Measurements from ENCODE around the gene MAN2A2.
"Not testable (repeated sequence)": the region's sequence is repeated elsewhere in the genome, so short reads cannot be mapped to it uniquely, and the experiment has no call there.

The MAN2A2 gene

GRCh38 chr15:90871716-90872485 is 31.2 kb upstream of the MAN2A2 start:
- peak in 1 of 2 experiments; percentile 15 for DNase-seq

- no peak for DNase-seq
Observed at GRCh38 chr15:90872486-90873184, 30.5 kb upstream of the MAN2A2 start.

DNA sequence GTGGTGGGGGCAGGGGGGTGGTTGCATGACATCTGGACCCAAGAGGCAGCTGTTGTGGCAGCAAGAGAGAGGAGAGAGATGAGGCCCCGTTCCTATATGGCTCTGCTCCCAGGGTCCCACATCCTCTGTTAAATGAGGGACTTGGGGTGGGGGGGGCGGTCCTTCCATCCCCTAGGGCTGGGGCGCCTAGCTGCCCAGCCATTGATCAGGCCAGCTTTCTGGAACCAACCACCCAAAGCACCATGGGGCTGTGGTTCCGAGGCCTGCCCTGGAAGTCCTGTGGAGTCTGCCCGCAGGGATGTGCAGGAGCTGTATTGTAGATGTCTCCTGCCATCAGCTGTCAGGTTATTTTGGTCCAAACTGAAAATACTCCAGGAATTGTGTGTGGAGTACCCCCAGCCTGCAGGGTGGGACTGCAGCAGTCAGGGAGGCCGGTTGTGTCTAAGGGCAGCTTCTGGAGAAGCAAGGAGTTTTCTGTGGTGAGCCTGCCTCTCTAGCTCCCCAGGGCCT is 29.6 kb upstream of the MAN2A2 start:
- DNase-seq: no peak

- DNase-seq: no peak
Observed at GRCh38 chr15:90873998-90874605, 29.0 kb upstream of the MAN2A2 start.

- DNase-seq: not testable (repeated sequence)
Observed at GRCh38 chr15:90874986-90875385, 28.1 kb upstream of the MAN2A2 start.

GRCh38 chr15:90875549-90875981 is 27.5 kb upstream of the MAN2A2 start:
- no peak for DNase-seq

DNA sequence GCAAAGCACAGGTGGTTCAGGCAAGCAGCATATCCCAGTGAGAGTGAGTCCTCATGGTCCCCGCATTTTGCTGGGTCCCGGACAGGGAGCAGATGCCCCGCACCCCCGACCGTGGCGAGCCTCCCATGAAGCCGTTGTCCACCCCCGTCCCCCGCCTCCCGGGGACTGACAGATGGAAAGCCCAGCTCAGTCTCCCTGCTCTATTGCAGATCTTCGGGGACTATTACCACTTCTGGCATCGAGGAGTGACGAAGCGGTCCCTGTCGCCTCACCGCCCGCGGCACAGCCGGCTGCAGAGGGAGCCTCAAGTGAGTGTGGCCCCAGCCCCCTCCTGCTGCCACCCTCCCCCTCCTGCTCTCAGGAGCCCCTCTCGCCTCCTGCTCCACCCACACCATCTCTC is 27.1 kb upstream of the MAN2A2 start:
- DNase-seq: no peak

DNA sequence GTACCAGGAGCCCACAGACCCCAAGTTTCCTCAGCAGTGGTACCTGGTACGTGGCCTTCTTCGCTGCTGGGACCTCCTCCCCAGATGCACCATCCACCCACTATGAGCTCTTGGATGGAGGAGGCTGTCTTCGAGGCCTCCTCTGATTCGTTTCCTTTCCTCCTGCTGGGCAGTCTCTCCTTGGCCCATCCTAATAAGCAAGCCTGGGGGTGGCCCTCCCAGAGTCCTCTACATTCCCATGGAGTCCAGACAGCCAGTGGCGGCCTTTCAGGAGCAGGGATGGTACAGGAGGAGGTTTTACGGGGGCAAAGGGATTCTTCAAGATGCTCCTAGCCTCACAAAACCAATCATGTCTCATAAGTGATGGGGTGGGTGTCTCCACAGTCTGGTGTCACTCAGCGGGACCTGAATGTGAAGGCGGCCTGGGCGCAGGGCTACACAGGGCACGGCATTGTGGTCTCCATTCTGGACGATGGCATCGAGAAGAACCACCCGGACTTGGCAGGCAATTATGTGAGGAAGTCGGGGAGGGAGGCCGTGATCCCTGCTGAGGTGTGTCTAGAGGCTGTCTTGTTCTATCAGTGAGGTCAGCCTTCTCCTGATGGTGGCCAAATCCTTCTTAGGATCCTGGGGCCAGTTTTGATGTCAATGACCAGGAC is 26.5 kb upstream of the MAN2A2 start:
- DNase-seq: no peak

- no peak for DNase-seq
Observed at GRCh38 chr15:90877315-90877714, 25.8 kb upstream of the MAN2A2 start.

DNA sequence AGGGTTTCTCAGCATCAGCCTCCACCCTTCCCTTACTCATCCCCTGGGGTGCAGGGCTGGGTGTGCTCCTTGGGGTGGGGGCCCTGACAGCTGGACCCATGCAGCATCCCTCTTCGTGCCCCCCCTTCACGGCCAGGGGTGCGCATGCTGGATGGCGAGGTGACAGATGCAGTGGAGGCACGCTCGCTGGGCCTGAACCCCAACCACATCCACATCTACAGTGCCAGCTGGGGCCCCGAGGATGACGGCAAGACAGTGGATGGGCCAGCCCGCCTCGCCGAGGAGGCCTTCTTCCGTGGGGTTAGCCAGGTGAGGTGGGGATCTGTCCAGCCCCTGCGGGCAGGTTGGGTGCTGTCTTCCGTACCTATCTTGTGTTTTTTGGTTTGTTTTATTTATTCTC is 25.1 kb upstream of the MAN2A2 start:
- no peak for DNase-seq

DNA sequence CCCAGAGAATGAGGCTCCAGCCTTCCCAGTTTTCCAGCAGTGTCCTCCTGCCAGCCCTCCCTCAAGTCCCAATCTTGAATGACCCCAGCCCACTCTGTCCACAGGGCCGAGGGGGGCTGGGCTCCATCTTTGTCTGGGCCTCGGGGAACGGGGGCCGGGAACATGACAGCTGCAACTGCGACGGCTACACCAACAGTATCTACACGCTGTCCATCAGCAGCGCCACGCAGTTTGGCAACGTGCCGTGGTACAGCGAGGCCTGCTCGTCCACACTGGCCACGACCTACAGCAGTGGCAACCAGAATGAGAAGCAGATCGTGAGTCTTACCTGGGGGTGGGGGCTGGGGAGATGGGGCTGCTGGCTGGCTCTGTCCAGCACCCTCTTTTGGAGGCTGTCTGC is 24.4 kb upstream of the MAN2A2 start:
- DNase-seq: no peak

DNA sequence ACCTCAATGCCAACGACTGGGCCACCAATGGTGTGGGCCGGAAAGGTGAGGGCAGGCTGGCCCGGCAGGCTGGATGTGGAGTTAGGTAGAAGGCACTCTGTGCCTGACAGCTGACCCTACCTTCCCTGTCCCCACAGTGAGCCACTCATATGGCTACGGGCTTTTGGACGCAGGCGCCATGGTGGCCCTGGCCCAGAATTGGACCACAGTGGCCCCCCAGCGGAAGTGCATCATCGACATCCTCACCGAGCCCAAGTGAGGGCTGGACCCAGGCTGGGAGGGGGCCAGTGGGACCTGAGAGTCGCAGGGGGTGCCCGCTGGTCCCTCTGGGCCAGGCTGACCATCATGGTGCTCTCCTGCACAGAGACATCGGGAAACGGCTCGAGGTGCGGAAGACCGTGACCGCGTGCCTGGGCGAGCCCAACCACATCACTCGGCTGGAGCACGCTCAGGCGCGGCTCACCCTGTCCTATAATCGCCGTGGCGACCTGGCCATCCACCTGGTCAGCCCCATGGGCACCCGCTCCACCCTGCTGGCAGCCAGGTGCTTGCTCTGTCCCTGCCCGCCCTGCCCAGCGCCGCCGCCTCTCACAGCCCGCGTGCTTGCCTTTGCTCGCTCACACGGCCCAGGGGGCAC is 23.3 kb upstream of the MAN2A2 start:
- no peak for DNase-seq

GRCh38 chr15:90880381-90881145 is 22.5 kb upstream of the MAN2A2 start:
- no peak for DNase-seq

DNA sequence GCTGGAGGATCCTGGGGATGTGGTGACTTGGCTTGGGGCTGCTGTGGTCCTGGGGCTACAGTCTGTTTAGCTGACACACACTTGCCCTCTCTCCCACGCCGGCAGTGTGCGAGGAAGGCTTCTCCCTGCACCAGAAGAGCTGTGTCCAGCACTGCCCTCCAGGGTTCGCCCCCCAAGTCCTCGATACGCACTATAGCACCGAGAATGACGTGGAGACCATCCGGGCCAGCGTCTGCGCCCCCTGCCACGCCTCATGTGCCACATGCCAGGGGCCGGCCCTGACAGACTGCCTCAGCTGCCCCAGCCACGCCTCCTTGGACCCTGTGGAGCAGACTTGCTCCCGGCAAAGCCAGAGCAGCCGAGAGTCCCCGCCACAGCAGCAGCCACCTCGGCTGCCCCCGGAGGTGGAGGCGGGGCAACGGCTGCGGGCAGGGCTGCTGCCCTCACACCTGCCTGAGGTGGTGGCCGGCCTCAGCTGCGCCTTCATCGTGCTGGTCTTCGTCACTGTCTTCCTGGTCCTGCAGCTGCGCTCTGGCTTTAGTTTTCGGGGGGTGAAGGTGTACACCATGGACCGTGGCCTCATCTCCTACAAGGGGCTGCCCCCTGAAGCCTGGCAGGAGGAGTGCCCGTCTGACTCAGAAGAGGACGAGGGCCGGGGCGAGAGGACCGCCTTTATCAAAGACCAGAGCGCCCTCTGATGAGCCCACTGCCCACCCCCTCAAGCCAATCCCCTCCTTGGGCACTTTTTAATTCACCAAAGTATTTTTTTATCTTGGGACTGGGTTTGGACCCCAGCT is 21.7 kb upstream of the MAN2A2 start:
- no peak for DNase-seq

- DNase-seq: no peak
Observed at GRCh38 chr15:90881978-90882721, 21.0 kb upstream of the MAN2A2 start.

- DNase-seq: no peak
Observed at GRCh38 chr15:90882781-90883525, 20.1 kb upstream of the MAN2A2 start.

DNA sequence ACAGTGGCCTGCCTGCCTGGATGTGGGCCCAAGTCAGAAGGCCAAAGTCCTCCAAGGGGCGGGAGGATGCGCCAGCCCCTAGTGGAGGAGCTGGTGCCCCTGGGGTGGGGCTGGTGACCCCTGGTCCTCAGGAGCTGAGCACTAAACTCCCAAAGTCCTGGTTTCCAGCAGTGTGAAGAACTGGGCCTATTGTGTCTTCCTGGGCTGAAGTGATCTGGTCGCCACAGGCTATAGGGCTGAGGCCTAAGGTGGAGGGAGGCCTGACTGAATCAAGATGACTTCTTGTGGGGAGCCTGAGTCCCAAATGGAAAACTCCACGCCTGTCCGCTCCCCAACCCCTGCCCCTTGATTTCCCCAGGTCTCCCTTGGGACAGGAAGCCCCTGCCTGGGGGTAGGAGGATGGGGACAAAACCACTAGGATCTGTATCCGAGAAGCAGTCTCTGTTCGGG is 19.6 kb upstream of the MAN2A2 start:
- DNase-seq: no peak

- no peak for DNase-seq
Observed at GRCh38 chr15:90883976-90884718, 19.0 kb upstream of the MAN2A2 start, which contains the start of gene FES. TSS of gene FES (plus strand) at chr15:90884504. CDS start at chr15:90885046, 542 bp downstream.

Measured in cerebellar nuclear complex (tissue), 1 donor.